Thoracic aorta (tissue), 2 donors: ENCODE data around the gene PRDM8. TPM values are rescaled to one million over a fixed set of nuclear protein-coding genes. Genes with fewer than 3 reads are reported as not detected.

Experiments used
- ATAC-seq: fragments of 150-250 bp; one replicate; pipeline ENCODE4 v1.8.0; 2017; ENCODE audit warnings: low read depth; ENCODE audit not compliant: insufficient number of reproducible peaks, low FRiP score
- DNase-seq: peaks from one replicate; pipeline ENCODE4 v3.0.0-alpha.2; 2020; ENCODE audit warnings: low spot score
- H3K27ac ChIP-seq, 2 donors: fragments of 200-600 bp; sonication (generic); 1 replicate in 1 of 2; 2 replicates in 1 of 2; pipeline ENCODE4 v1.5.1; 2016; ENCODE audit warnings: mild to moderate bottlenecking in 2 of 2, moderate library complexity in 2 of 2
- H3K27me3 ChIP-seq: fragments of 200-600 bp; sonication (generic); replicated peaks from 2 replicates; pipeline ENCODE4 v1.6.0; 2016; ENCODE audit warnings: mild to moderate bottlenecking; ENCODE audit not compliant: insufficient read depth
- H3K36me3 ChIP-seq: fragments of 200-600 bp; sonication (generic); one replicate; pipeline ENCODE4 v1.5.1; 2016
- H3K4me1 ChIP-seq, 2 donors: fragments of 200-600 bp; sonication (generic); 1 replicate in 1 of 2; 2 replicates in 1 of 2; pipeline versions ENCODE4 v1.5.1 to v1.6.0; 2016; ENCODE audit warnings: low read depth in 2 of 2, mild to moderate bottlenecking in 1 of 2; ENCODE audit not compliant: control insufficient read depth in 1 of 2
- H3K4me3 ChIP-seq: fragments of 200-600 bp; sonication (generic); 2 replicates; pipeline ENCODE4 v1.5.1; 2016; ENCODE audit warnings: mild to moderate bottlenecking
- H3K9me3 ChIP-seq: fragments of 200-600 bp; sonication (generic); 2 replicates; pipeline ENCODE4 v1.5.1; 2016
- total RNA-seq, 2 donors: library from RNA; depleted of rRNA; stranded (reverse); fragments of >200 nt; gene quantifications; one replicate each; pipeline versions ENCODE4 v1.1.0 to v1.2.3, GENCODE V29; 2016
- TF ChIP-seq, protein P1 (sequence below): fragments of 200-600 bp; sonication (generic); IDR thresholded peaks from one replicate; pipeline ENCODE4 v1.5.1; 2019; ENCODE audit warnings: antibody characterized with exemption

Gene PRDM8
- total RNA-seq, 2 donors from 2014 or later, result 2.7 to 3.7 TPM

DNA sequence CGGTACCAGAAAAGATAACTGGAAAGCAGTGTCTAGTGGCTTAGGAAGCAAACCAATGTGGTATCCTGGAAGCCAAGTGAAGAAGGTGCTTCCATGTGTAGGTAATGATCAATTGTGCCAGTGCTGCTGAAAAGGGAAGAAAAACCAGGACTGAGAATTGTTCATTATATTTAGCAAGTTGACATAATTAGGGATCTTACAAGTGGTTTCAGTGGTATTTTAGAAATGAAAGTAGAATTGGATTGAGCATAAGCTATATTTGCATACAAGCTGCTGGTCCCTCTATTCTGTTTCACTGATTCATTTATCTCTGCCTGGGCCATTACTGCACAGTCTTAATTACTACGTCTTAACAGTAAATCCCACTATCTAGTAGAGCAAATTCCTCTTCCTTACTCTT, 32.3 kb downstream of the PRDM8 start:
- no peak for ATAC-seq
- no peak overlapping the region for H3K27ac ChIP-seq
- TF ChIP-seq, protein P1, sequence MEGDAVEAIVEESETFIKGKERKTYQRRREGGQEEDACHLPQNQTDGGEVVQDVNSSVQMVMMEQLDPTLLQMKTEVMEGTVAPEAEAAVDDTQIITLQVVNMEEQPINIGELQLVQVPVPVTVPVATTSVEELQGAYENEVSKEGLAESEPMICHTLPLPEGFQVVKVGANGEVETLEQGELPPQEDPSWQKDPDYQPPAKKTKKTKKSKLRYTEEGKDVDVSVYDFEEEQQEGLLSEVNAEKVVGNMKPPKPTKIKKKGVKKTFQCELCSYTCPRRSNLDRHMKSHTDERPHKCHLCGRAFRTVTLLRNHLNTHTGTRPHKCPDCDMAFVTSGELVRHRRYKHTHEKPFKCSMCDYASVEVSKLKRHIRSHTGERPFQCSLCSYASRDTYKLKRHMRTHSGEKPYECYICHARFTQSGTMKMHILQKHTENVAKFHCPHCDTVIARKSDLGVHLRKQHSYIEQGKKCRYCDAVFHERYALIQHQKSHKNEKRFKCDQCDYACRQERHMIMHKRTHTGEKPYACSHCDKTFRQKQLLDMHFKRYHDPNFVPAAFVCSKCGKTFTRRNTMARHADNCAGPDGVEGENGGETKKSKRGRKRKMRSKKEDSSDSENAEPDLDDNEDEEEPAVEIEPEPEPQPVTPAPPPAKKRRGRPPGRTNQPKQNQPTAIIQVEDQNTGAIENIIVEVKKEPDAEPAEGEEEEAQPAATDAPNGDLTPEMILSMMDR, result no peak

DNA sequence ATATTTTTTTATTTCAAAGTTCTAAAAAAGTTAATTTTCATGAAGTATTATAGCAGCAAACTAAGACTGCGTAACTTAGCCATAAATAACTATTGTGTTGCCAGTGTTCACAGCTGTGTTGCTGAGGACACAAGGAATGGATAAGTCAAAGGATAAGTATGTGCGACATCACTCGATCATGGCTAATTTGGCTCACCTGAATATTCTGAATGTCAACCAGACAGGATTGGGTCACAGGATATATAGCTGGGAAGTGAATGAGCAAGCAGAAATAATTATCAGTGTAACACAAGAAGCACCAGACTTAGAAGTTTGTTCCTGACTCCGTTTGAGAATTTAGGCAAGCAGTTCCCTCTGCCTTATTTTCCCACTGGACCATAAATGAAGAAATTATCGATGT, 33.9 kb downstream of the PRDM8 start:
- no peak for DNase-seq
- H3K4me1 ChIP-seq, result no peaks in the 10 kb centered on the region
- no peak overlapping the region for H3K27ac ChIP-seq
- ATAC-seq, result no peak
- H3K36me3 ChIP-seq, result no peaks in the 10 kb centered on the region
- H3K27me3 ChIP-seq, result no peaks in the 10 kb centered on the region
- TF ChIP-seq, protein P1, result no peak
- H3K9me3 ChIP-seq, result no peaks in the 10 kb centered on the region
- H3K4me3 ChIP-seq, result no peak overlapping the region

More for the DNA sequence above, 32.3 kb downstream of the PRDM8 start:
- DNase-seq, result no peak
- Histone ChIP-seq H3K27me3 (no peaks in the 10 kb centered on the region), H3K36me3 (no peaks in the 10 kb centered on the region), H3K4me1 (no peaks in the 10 kb centered on the region), H3K4me3 (no peak overlapping the region), H3K9me3 (no peaks in the 10 kb centered on the region)

DNA sequence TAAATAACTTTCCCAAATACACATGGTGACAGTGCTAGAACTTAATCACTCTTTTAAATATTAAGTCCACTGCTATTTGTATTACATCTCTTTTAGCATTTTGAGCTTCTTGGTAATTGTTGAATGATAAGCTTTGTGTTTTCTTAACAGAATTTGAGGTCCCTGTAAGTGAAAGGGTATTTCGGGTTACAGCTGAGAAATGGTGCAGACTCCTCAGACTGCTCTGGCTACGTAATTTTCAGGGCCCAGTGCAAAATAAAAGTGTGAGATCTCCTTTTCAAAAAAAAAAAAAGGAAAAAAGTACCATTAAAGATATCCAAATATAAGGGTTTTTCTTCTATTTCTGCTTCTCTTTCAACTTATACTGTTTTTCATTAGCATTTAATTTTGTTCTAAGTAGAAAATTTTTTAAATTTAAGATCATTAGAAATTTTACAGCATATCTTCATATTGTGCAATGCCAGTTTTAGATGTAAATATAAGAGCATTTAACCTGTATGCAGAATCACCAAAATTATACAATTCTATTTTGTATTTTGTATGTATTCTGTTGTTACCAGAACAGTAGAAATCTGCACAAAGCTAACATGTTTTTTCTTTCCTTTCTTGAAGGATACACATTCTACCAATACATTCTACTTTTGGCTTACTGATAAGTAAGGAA, 35.5 kb downstream of the PRDM8 start:
- no peaks in the 10 kb centered on the region for H3K9me3 ChIP-seq
- DNase-seq (no peak), ATAC-seq (no peak)
- H3K27ac ChIP-seq, result no peak overlapping the region
- no peaks in the 10 kb centered on the region for H3K36me3 ChIP-seq
- H3K27me3 ChIP-seq, result no peaks in the 10 kb centered on the region
- TF ChIP-seq, protein P1, result no peak
- no peaks in the 10 kb centered on the region for H3K4me1 ChIP-seq
- H3K4me3 ChIP-seq, result no peak overlapping the region

DNA sequence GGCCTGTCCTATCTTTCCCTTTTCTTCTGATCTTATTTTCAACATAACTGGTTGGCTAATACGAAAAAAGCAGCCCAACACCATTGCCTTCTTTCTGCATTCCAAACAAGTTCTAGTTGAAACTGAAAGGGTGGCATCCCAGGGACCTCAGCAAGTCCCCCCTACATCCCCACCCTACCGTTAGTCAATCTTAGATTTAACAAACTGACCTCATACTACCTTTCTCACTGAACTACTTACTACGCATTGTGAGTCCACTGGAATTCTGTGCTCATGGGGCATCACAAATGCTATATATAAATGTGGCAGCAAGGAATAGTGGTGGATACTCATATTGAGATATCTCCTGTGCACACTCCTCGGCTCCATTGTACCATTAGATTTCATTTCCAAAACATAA, 36.1 kb downstream of the PRDM8 start:
- ATAC-seq, result no peak
- Histone ChIP-seq H3K27ac (no peak overlapping the region), H3K4me1 (no peaks in the 10 kb centered on the region), H3K36me3 (no peaks in the 10 kb centered on the region), H3K9me3 (no peaks in the 10 kb centered on the region), H3K4me3 (no peak overlapping the region), H3K27me3 (no peaks in the 10 kb centered on the region)
- TF ChIP-seq, protein P1, result no peak
- DNase-seq, result no peak

DNA sequence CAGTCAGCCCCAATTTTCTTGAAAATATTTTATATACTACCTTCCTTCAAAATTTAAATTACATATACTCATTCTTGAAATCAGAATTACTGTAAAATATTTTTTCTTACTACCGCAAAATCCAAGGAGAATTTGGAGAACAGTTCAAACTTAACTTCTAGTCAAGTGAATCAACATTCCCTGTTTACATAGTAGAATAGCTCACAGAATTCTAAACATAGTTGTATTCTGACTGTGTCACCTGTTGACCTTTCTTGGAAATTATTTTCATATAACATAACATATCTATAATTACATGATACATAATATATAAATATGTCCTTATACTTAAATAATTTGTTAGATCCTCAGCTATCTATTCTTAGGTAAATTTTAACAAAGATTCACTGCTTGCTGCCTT, 38.1 kb downstream of the PRDM8 start:
- Histone ChIP-seq H3K27ac (no peak overlapping the region), H3K27me3 (no peaks in the 10 kb centered on the region), H3K9me3 (no peaks in the 10 kb centered on the region), H3K4me1 (no peaks in the 10 kb centered on the region), H3K36me3 (no peaks in the 10 kb centered on the region), H3K4me3 (no peak overlapping the region)
- DNase-seq (no peak), ATAC-seq (no peak)
- TF ChIP-seq, protein P1, result no peak
